Heart right ventricle (tissue), 16 donors: ENCODE data around the gene MARK3. TPM values are rescaled to one million over a fixed set of nuclear protein-coding genes. Genes with fewer than 3 reads are reported as not detected.

Experiments used
- ATAC-seq, 8 donors: fragments of 200-7000 bp; cut with Tn5 transposase; one replicate each; pipeline ENCODE4 v1.9.1; 2020; ENCODE audit warnings: mild to moderate bottlenecking in 8 of 8, moderate library complexity in 8 of 8, moderate number of reproducible peaks in 1 of 8
- DNase-seq, 2 donors: peaks; one replicate each; pipeline ENCODE4 v3.0.0-alpha.2; 2020
- H3K27ac ChIP-seq, 10 donors: fragments of 200-600 bp; sonication (generic) in 2 of 10; one replicate each; pipeline versions ENCODE4 v1.5.0 to v1.8.0; 2020 to 2022; ENCODE audit warnings: mild to moderate bottlenecking in 3 of 10
- H3K27me3 ChIP-seq, 7 donors: fragments of 200-600 bp; one replicate each; pipeline ENCODE4 v1.8.0; 2021 to 2022; ENCODE audit warnings: mild to moderate bottlenecking in 2 of 7
- H3K36me3 ChIP-seq, 9 donors: fragments of 200-600 bp; sonication (generic) in 1 of 9; one replicate each; pipeline versions ENCODE4 v1.5.0 to v1.8.0; 2020 to 2022; ENCODE audit warnings: mild to moderate bottlenecking in 2 of 9
- H3K4me1 ChIP-seq, 9 donors: fragments of 200-600 bp; sonication (generic) in 1 of 9; one replicate each; pipeline versions ENCODE4 v1.5.0 to v1.8.0; 2020 to 2022; ENCODE audit warnings: mild to moderate bottlenecking in 4 of 9
- H3K4me3 ChIP-seq, 10 donors: fragments of 200-600 bp; sonication (generic) in 2 of 10; one replicate each; pipeline versions ENCODE4 v1.5.0 to v1.8.0; 2020 to 2022; ENCODE audit warnings: mild to moderate bottlenecking in 7 of 10, moderate library complexity in 2 of 10
- H3K9me3 ChIP-seq, 11 donors: fragments of 200-600 bp in 10 of 11; sonication (generic) in 2 of 11; one replicate each; pipeline versions ENCODE4 v1.5.0 to v1.8.0; 2013 to 2022; ENCODE audit warnings: mild to moderate bottlenecking in 2 of 11, control low read depth in 1 of 11, moderate library complexity in 1 of 11
- WGBS, 2 donors: extraction: QIAGEN DNeasy Blood & Tissue Kit; methylation state at CpG; one replicate each; pipeline ENCODE4 v1.1.7; 2013; ENCODE audit warnings: inconsistent platforms in 1 of 2; 5-methylcytosine and 5-hydroxymethylcytosine counted together
- intact Hi-C, 10 donors: fragments of 100-400 bp; cut with DNase I; formaldehyde crosslinking; loops; one replicate each; pipeline versions ENCODE4 v1.11.1 to v1.14.2; 2022
- polyA plus RNA-seq, 2 donors: library from polyadenylated mRNA; stranded (reverse); fragments of 200-250 nt; gene quantifications; one replicate each; pipeline ENCODE4 v1.2.3, GENCODE V29; 2013
- total RNA-seq, 10 donors: library from RNA; stranded (reverse); fragmentation: NEBNext Ultra II Directional in 3 of 10; extraction: Animal tissue kit (Norgen Biotek cat#: 25700) in 3 of 10; gene quantifications; one replicate each; pipeline versions ENCODE4 v1.2.1 to v1.2.4, GENCODE V29; 2021 to 2023
- TF ChIP-seq, protein P1 (sequence below), 9 donors: fragments of 200-600 bp; sonication (generic) in 2 of 9; IDR thresholded peaks; one replicate each; pipeline versions ENCODE4 v1.5.0 to v1.8.0; 2021 to 2022; ENCODE audit warnings: antibody characterized with exemption in 9 of 9, mild to moderate bottlenecking in 5 of 9, moderate library complexity in 1 of 9
- donor health status: Arrhythmogenic right ventricular cardiomyopathy.
- donor health status: ischemic (EF 13 %, LVEDD 7.1; RV severe dilation, severe dysfunction).
- donor health status: healthy with polysubstance abuse.
- donor health status: DM: no; HTN: yes; CAD: no.
- donor health status: DM: no; HTN: no; CAD: no.
- donor health status: ischemic (EF 25% LVEDD 6.9; RV normal size, moderate dysfunction).
- donor health status: ischemic (EF 25% LVEDD 5.7; RV mildly dilated, moderate dysfunction).
- donor health status: healthy.
- donor health status: DM: yes; HTN: yes; CAD: no.
- donor health status: Ischemic cardiomyopathy.
- donor health status: ischemic (EF 35%, LVEDD 5.7; RV mildly dilated, moderate dysfunction).
- donor health status: nonischemic (EF 11% LVEDD 7.7; RV severe dilation, severe dysfunction).
- donor health status: DM: yes; HTN: yes; CAD: no.
- donor health status: PGD.
- donor health status: ischemic (EF 29% LVEDD 5.4; RV normal size, mild dysfunction).
- donor health status: nonischemic (EF 23%, LVEDD 6.1; RV moderate dilation, normal function).

MARK3 gene
- total and polyA plus RNA-seq, 12 donors: 62.3 to 246 (median 77.1) TPM

DNA sequence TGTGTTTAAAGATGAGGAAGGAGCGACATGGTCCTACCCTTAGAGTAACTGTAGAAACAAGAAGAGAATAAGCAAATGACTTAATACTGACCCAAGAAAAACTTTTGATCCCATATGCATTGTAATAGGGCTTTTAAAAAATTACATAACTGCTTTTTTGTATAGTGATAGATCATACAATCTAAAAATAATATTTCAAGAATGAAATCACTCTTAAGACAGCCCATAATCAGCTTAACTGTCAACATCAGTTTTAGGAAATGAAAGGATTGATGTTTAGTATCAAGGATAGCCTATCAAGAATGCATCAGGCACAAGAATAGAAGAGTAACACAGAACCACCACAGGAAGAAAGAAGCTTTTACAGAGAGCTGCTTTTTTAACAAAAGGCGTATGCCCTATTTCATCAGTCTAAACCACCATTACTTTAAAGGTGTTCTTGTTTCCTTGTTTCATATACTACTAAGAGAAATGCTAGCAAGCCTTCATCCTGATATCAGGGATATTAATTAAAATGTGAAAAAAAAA is 64.5 kb downstream of the MARK3 start:
- 74 to 76% methylated on average over 2 of the region's 2 CpGs for WGBS, 2 donors
- Histone ChIP-seq H3K27ac (peak overlapping the region in 2 of 10 donors; percentile 18 to 56), H3K4me1 (peaks cover 7 to 63% (median 42%) of the 10 kb centered on the region in 9 donors), H3K36me3 (peaks cover 0 to 30% (median 0%) of the 10 kb centered on the region in 9 donors), H3K27me3 (no peaks in the 10 kb centered on the region), H3K4me3 (no peak overlapping the region), H3K9me3 (no peaks in the 10 kb centered on the region)
- no peak for ATAC-seq
- intact Hi-C loops: loop anchor here in 5 of 10 donors (5.0 to 10.0 kb wide), 4 partner anchors 55 to 625 kb away; partner anchors contain the start of gene MARK3 (in 1 of the 5)
- TF ChIP-seq, protein P1, sequence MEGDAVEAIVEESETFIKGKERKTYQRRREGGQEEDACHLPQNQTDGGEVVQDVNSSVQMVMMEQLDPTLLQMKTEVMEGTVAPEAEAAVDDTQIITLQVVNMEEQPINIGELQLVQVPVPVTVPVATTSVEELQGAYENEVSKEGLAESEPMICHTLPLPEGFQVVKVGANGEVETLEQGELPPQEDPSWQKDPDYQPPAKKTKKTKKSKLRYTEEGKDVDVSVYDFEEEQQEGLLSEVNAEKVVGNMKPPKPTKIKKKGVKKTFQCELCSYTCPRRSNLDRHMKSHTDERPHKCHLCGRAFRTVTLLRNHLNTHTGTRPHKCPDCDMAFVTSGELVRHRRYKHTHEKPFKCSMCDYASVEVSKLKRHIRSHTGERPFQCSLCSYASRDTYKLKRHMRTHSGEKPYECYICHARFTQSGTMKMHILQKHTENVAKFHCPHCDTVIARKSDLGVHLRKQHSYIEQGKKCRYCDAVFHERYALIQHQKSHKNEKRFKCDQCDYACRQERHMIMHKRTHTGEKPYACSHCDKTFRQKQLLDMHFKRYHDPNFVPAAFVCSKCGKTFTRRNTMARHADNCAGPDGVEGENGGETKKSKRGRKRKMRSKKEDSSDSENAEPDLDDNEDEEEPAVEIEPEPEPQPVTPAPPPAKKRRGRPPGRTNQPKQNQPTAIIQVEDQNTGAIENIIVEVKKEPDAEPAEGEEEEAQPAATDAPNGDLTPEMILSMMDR (IDR thresholded peaks at IDR 0.05): no peak
- no peak for DNase-seq

DNA sequence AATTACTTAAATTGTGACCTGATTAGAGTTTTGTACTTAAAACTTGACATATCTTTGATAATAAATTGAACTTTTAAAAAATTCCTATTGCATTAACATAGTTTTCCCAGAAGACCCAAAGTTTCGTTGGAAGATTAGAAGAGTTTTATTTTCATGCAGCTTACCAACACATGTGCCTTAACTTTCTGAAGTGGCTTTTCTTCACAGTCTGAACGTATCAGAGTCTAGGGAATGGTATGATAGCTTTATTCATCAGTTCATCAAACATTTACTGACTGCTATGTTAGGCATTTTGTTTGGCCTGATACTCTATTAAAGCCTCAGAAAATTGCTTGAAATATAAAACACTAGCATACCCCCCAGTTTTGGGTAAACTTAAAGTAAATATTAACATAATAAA is 65.2 kb downstream of the MARK3 start:
- H3K27me3 ChIP-seq: no peaks in the 10 kb centered on the region
- intact Hi-C loops: loop anchor here in 1 of 10 donors (10.0 kb wide), 1 partner anchor 56 kb away; no protein-coding TSS in a partner anchor
- ATAC-seq: peak in 1 of 8 donors; percentile 66
- H3K27ac ChIP-seq: peak overlapping the region in 2 of 10 donors; percentile 15 to 56
- DNase-seq: no peak
- TF ChIP-seq, protein P1 (IDR thresholded peaks at IDR 0.05): no peak
- WGBS, 2 donors: 24 to 50% methylated on average over 2 of the region's 2 CpGs
- no peaks in the 10 kb centered on the region for H3K9me3 ChIP-seq
- H3K4me3 ChIP-seq: no peak overlapping the region
- peaks cover 0 to 31% (median 0%) of the 10 kb centered on the region in 9 donors for H3K36me3 ChIP-seq
- H3K4me1 ChIP-seq: peaks cover 6 to 56% (median 35%) of the 10 kb centered on the region in 9 donors

DNA sequence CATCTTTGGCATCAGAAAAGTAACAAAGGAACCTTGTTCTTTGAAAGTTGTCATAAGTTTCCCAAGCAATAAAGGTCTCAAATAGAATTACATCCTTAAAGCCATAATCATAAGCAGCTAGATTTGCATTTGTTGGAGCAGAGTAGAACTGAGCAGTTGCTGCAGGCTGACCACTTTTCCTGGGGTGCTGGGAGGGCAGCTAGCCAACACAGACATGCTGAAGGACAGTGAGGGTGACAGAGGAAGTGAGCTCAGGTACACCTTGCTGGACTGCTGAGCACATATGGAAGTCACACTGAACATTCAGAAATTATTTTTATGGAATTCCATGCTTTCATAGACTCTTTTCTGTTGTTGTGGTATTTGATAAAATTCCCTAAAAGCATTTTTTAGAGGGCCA is 66.2 kb downstream of the MARK3 start:
- H3K27me3 ChIP-seq: no peaks in the 10 kb centered on the region
- intact Hi-C loops: loop anchor here in 1 of 10 donors (10.0 kb wide), 1 partner anchor 57 kb away; no protein-coding TSS in a partner anchor
- no peak overlapping the region for H3K27ac ChIP-seq
- no peaks in the 10 kb centered on the region for H3K9me3 ChIP-seq
- peaks cover 4 to 53% (median 32%) of the 10 kb centered on the region in 9 donors for H3K4me1 ChIP-seq
- DNase-seq (no peak), ATAC-seq (no peak)
- H3K4me3 ChIP-seq: no peak overlapping the region
- TF ChIP-seq, protein P1 (IDR thresholded peaks at IDR 0.05): no peak
- peaks cover 0 to 41% (median 0%) of the 10 kb centered on the region in 9 donors for H3K36me3 ChIP-seq

DNA sequence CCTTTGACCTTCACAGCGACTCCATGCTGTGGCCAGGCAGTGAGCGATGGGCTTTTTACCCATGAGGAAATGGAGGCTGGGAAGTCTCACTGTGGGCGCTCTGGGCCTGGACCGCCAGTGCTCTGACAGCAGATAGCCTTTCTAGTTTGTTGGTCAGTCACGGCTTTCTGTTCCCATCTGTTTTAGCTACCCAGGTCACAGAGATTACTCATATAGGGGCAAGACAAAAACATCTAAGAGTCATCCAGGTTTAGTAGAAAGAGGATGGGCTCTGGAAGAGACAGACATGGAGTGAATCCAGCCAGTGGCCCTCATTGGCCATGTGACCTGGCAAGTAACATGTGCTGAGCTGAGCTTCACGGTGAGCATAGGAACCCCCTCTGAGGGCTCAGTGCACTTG is 68.6 kb downstream of the MARK3 start:
- DNase-seq (no peak), ATAC-seq (no peak)
- 92 to 93% methylated on average over 6 of the region's 6 CpGs for whole genome bisulfite sequencing, 2 donors
- Histone ChIP-seq H3K9me3 (no peaks in the 10 kb centered on the region), H3K4me3 (no peak overlapping the region), H3K27me3 (no peaks in the 10 kb centered on the region), H3K27ac (no peak overlapping the region), H3K4me1 (peaks cover 0 to 37% (median 15%) of the 10 kb centered on the region in 9 donors), H3K36me3 (peaks cover 0 to 57% (median 3%) of the 10 kb centered on the region in 9 donors)
- TF ChIP-seq, protein P1 (IDR thresholded peaks at IDR 0.05): no peak
- intact Hi-C loops: loop anchor here in 1 of 10 donors (10.0 kb wide), 1 partner anchor 59 kb away; no protein-coding TSS in a partner anchor
